Esophagus mucosa (tissue), 1 donor: ENCODE results near the gene GPR85. TPM values are rescaled to one million over a fixed set of nuclear protein-coding genes. Genes with fewer than 3 reads are reported as not detected.
A peak's percentile ranks its signal among the peaks of the same experiment; 100 is the strongest.
"Not testable (repeated sequence)": the region's sequence is repeated elsewhere in the genome, so short reads cannot be mapped to it uniquely, and the experiment has no call there.

Source experiments
- ATAC-seq: fragments of 200-7000 bp; cut with Tn5 transposase; one replicate; pipeline ENCODE4 v1.9.1; 2020
- total RNA-seq: library from RNA; stranded (reverse); gene quantifications from one replicate; pipeline ENCODE4 v1.2.4, GENCODE V29; 2023
- donor health status: DM: yes; HTN: yes; CAD: no.

GPR85 gene, protein sequence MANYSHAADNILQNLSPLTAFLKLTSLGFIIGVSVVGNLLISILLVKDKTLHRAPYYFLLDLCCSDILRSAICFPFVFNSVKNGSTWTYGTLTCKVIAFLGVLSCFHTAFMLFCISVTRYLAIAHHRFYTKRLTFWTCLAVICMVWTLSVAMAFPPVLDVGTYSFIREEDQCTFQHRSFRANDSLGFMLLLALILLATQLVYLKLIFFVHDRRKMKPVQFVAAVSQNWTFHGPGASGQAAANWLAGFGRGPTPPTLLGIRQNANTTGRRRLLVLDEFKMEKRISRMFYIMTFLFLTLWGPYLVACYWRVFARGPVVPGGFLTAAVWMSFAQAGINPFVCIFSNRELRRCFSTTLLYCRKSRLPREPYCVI
- total RNA-seq: 0.32 TPM

DNA sequence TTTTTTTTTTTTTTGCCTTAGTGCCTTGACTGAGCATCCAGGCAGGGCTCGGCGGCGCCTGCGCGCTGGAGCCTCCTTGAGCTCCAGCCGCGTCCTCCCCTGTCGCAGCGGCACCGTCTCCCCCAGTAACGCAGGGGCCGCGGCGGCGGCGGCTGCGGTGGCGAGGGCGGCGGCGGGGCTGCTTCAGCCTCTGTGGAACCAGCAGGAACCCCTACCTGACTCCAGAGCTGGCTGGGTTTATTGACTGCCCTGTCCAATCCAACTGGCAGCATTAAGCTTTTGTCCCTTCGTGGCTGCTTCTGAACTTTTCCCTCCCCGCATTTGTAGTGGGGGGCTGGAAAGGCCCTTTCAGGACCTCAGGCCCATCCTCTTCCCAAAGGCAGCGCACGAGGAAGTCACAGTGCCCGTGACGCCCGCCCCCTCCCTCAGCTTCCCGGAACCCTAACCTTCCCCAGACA lies at the start of gene GPR85:
GPR85 (minus strand) TSS at position 397 of the 458 bp plus-strand sequence. CDS start 2,106 bp downstream, outside the sequence.
- peak; percentile 55 for ATAC-seq

DNA sequence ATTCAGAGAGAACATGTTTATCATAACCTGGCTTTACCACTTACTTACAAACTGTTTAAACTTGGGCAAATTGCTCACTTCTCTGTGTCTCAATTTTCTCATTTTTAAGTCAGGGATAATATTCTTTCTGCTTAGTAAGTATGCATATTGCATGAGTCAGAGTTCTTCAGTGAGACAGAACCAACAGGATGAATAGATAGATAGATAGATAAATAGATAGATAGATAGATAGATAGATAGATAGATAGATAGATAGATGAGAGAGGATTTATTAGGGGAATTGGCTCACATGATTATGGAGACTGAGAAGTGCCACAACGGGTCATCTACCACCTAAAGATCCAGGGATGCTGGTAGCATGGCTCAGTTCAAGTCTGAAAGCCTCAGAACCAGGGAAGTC lies 47.4 kb upstream of the GPR85 start:
- ATAC-seq: no peak

- ATAC-seq: no peak
Observed at GRCh38 chr7:113131367-113131766, 44.7 kb upstream of the GPR85 start.

GRCh38 chr7:113128031-113128430 lies 41.4 kb upstream of the GPR85 start:
- no peak for ATAC-seq

- ATAC-seq: no peak
Observed at GRCh38 chr7:113125728-113126127, 39.1 kb upstream of the GPR85 start.

GRCh38 chr7:113122744-113123143 lies 36.1 kb upstream of the GPR85 start:
- ATAC-seq: no peak

DNA sequence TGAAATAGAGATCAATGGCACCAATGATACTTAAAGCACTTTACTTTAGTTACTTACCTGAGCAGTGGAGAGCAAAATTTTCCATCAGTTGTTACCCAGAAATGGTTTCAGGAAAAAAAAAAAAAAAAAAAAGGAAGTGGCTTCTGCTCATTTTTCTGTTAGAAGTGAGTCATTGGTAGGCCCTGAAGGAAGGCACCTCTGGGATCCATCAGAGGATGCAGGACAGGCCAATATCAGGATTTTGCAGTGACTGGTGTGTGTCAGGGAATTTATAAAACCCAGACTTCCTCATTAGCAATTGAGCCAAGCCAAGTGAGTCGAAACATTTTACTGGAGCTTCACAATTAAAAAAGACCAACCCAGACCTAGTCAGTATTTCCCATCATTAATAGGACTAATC lies 34.0 kb upstream of the GPR85 start:
- ATAC-seq: no peak

- ATAC-seq: no peak
Observed at GRCh38 chr7:113119429-113119828, 32.8 kb upstream of the GPR85 start.

DNA sequence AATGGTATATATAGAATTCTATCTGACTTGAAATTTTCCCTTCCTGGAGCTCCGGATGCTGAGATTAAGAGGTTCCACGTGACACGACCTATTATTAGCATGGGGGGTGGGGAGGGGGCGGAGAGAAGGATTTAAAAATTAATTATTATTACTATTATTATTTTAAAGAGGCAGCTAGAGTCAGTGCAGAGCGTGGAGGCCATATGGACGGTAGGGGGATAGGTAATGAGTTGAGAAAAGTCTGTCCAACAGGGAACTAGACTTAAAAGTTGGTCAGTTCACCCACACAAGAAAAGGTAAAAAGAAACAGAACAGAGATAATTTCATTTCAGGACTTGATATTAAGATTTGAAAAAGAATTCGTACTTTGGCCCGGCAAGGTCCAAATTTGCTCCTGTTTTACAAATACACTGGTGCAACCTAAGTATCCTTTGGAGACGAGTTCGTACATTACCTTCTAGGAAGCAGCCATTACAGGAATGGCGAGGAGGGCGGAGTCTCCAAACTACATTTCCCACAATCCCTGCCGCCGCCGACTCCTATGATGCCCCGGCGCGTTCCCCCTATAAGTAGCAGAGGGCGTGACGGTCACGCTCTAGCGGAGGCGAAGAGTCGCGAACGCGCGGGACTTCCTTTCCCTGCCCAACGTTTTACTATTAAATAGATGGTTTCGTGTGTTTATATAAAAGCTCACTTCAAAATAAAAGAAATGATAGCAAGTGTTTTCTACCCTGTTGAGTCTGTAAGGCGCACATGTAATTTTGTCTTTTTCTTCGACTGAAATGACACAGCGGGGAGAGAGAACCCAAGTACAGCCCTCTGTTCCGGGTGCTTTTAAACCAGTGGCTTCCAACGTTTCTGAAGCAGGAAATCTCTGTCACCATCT lies 31.7 kb upstream of the GPR85 start, which contains the start of gene SMIM30:
SMIM30 (minus strand) TSS at position 481 of the 886 bp plus-strand sequence. CDS start 976 bp downstream, outside the sequence.
- ATAC-seq: peak; percentile 99

- ATAC-seq: not testable (repeated sequence)
Observed at GRCh38 chr7:113117374-113117774, 30.7 kb upstream of the GPR85 start.

- no peak for ATAC-seq
Observed at GRCh38 chr7:113113912-113114311, 27.3 kb upstream of the GPR85 start.

DNA sequence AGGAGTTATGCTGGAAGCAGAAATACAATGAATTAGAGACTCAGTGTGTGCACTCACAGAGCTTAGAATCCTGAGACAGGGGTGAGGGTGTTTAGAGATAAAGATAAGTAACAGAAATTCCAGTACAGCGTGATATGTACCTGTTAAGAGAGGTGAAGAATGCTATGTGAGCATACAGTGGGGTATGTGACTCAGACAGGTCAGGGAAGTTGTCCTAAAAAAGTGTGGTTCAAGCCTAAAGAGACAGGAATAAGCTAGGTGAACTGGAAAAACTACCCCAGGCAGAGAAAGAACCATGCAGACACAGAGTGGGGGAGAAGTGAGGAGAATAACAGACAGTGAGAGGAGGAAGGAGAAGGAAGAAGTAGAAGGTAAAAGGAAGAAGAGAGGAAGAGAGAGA lies 23.1 kb upstream of the GPR85 start:
- ATAC-seq: no peak

DNA sequence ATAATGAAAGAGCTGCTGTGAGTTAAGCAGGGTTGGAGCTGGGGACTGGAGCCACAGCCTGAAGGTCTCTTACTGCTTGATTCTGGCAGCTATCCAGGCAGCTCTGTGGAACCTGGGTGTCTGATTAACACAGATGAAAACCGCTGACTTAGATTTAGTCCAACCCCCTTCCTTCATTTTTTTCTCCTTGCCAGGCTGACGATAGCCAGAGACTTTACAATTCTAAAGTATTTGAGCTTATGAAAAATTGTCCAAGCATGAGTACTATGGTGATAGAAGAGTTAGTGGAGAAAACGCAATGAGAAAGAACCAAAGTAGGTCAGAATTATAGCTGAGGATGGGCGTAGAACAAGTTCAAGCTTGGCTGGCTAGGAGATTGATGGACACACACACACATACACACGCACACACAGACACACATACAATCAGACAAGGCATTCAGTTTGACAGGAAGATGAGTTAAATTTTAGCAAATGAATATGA lies 13.5 kb upstream of the GPR85 start:
- peak; percentile 38 for ATAC-seq

GRCh38 chr7:113099284-113099919 lies 12.8 kb upstream of the GPR85 start:
- ATAC-seq: peak; percentile 70

GRCh38 chr7:113094517-113095249 lies 8.1 kb upstream of the GPR85 start:
- no peak for ATAC-seq

DNA sequence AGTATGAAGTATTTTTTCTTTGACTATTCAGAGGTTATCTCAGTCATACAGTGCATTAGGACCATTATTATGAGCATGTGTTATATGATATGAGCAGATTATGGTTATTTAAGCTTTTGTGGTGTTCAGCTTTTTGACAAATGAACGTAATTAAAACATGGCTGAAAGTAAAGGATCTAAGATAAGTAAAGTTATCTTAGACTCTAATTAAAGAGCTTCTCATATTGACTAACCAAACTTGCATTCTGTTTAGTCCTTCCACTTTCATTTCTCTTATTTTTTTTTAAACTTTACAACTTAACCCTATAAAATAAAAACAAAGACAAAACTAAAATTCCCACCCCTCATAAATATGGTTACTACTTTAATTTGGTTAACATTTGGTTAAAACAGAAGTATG lies 6.9 kb upstream of the GPR85 start:
- no peak for ATAC-seq

- ATAC-seq: no peak
Observed at GRCh38 chr7:113092762-113093161, 6.1 kb upstream of the GPR85 start.

DNA sequence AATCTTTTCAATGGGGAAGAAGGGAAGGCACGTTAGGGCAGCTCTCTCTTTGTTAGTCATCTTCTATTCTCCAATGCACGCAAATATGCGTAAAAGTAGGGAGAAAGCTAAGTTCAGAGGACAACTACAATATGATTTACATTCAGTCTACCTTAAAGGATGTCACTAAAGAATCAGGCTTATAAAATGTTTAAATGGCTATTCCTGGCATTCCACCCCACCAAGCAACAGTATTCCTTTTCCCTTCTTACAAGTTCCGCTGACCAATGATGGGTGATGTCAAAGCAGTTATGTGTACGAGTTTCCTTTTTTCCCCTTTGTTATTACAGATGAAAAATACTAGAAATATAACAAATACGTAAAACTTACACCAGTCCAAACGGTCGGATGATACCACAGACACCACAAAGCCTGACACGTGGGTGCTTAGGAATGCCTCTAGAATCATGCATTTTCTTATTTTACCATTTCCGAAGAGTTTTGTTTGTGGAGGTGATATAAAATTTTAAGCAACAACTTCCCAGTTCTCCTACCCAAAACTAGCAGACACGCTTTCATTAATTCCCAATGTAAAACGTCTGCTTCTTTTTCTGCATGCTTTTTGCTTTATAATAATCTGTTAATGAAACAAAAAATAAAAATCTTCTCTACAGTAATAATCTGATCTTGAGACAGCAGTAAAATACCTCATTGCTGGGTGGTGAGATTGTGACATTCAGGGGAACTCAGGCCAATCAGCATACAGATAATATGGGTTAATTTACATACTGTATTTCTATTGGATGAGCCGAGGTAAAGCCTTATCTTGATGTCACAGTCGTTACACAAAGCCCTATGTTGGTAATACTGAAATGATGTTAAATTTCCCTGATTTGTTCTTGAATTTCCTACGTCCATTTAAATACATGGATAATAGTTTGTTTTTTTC lies 708 bp upstream of the GPR85 start:
- ATAC-seq: peak; percentile 33

DNA sequence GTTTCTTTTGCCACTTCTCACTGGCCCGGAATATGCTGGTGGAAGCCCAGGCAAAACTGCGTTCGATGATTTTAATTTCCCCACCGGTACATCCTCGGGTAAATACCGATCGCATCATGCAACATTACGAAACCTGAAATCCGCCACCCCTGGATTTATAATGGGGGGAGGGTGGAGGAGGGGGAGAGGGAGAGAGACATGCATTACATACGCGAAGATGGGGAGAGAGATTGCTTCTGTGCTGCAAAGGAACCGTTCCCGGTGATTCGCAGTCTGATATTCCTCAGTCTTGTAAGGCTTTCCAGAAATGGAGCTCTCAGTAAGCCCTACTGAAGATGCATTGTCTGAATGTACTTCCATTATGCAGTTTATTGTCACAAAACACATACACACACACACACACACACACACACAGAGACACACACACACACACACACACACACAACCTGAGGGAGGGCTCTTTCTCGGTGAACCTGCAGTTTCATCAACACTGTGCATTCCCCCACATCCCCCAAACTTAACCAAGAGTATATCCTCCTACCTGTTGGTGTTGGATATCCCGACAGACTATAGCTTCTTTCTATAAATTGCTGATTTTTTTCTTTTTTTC lies 741 bp downstream of the GPR85 start:
- ATAC-seq: peak; percentile 10

DNA sequence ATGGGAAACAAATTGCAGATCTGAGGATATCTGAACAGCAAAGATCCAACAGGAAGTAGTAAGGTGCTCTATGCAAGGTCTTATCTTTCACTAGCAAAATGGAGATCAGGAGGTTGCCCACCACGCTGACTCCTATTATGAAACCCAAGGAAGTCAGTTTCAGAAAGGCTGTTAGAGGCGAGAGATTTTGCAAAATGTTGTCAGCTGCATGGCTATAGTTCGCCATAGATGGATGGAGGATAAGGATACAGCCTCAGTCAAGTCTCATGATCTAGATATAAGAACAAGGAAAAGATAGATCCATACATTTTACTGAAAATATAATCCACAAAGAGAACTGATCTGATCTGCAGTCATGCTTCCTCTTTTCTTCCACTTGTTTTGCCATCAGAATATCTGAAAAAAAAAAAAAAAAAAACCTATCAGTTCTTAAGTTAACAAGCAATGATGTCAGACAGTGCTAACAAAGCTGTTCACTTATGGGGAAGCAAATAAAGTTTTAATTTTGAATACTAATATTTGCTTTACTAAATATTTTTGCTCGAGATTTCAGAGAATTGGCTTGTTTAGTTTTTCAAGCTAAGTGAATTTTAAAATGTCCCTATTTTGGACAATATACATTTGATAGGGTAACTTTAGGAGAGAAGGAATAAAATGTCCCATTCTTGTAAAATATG lies 2.0 kb downstream of the GPR85 start:
- ATAC-seq: no peak
